MV-4-11 (cell line): Measurements from ENCODE around the gene IQSEC1.

Experiments
- DNase-seq: peaks from one replicate; lab custom pipeline; 2025; lab: John Stamatoyannopoulos, UW

IQSEC1 gene

GRCh38 chr3:12968541-12968940, 104.7 kb downstream of the IQSEC1 start:
- no peak for DNase-seq

GRCh38 chr3:12967606-12968351, 105.5 kb downstream of the IQSEC1 start:
- peak; percentile 67 for DNase-seq

GRCh38 chr3:12966847-12967605, 106.2 kb downstream of the IQSEC1 start:
- no peak for DNase-seq

- DNase-seq = no peak
These were observed 107.0 kb downstream of the IQSEC1 start for GRCh38 chr3:12965999-12966846.

- DNase-seq = no peak
These were observed 108.3 kb downstream of the IQSEC1 start for GRCh38 chr3:12964711-12965612.

- DNase-seq = peak; percentile 38
These were observed 109.1 kb downstream of the IQSEC1 start for GRCh38 chr3:12963922-12964701.

GRCh38 chr3:12963231-12963896, 109.9 kb downstream of the IQSEC1 start:
- no peak for DNase-seq

- DNase-seq = no peak
These were observed 110.9 kb downstream of the IQSEC1 start for GRCh38 chr3:12962292-12962691.

- DNase-seq = no peak
These were observed 111.6 kb downstream of the IQSEC1 start for GRCh38 chr3:12961697-12962036.

- peak; percentile 88 for DNase-seq
These were observed 112.1 kb downstream of the IQSEC1 start for GRCh38 chr3:12961007-12961696.

- DNase-seq = no peak
These were observed 112.7 kb downstream of the IQSEC1 start for GRCh38 chr3:12960497-12960896.

GRCh38 chr3:12959838-12960378, 113.3 kb downstream of the IQSEC1 start:
- peak; percentile 81 for DNase-seq

GRCh38 chr3:12959410-12959809, 113.8 kb downstream of the IQSEC1 start:
- DNase-seq = no peak

- no peak for DNase-seq
These were observed 115.1 kb downstream of the IQSEC1 start for GRCh38 chr3:12957824-12958792.

GRCh38 chr3:12957339-12957738, 115.9 kb downstream of the IQSEC1 start:
- no peak for DNase-seq

- DNase-seq = no peak
These were observed 116.9 kb downstream of the IQSEC1 start for GRCh38 chr3:12956316-12956660.

GRCh38 chr3:12955651-12956315, 117.4 kb downstream of the IQSEC1 start:
- DNase-seq = no peak
